Epithelial cell of esophagus (primary cell): Measurements from ENCODE around the gene PAX7.

Source experiments
- DNase-seq: peaks from one replicate; pipeline ENCODE4 v3.0.0; 2010; ENCODE audit warnings: low read depth
- H3K4me3 ChIP-seq: 2 replicates; pipeline ENCODE4 v1.5.1; 2011; ENCODE audit warnings: mild to moderate bottlenecking, low read length, control low read depth
- CTCF ChIP-seq: IDR thresholded peaks from 2 replicates; pipeline ENCODE4 v1.5.1; 2011; ENCODE audit warnings: low read depth, mild to moderate bottlenecking, low read length, control low read depth, inconsistent platforms; ENCODE audit not compliant: insufficient read depth; ENCODE audit errors: missing control alignments

PAX7 gene

GRCh38 chr1:18653367-18653766, 22.7 kb downstream of the PAX7 start:
- no peak for TF ChIP-seq CTCF
- DNase-seq = no peak
- no peak overlapping the region for H3K4me3 ChIP-seq

GRCh38 chr1:18653916-18654315, 23.3 kb downstream of the PAX7 start:
- DNase-seq = no peak
- no peak for TF ChIP-seq CTCF
- H3K4me3 ChIP-seq = no peak overlapping the region

GRCh38 chr1:18654599-18654998, 24.0 kb downstream of the PAX7 start:
- H3K4me3 ChIP-seq = no peak overlapping the region
- DNase-seq = no peak
- TF ChIP-seq CTCF = no peak

- no peak overlapping the region for H3K4me3 ChIP-seq
- TF ChIP-seq CTCF = no peak
- no peak for DNase-seq
Measured at GRCh38 chr1:18657506-18658201, 27.0 kb downstream of the PAX7 start.

- no peak overlapping the region for H3K4me3 ChIP-seq
- TF ChIP-seq CTCF = no peak
- no peak for DNase-seq
Measured at GRCh38 chr1:18658831-18659230, 28.2 kb downstream of the PAX7 start.

GRCh38 chr1:18661404-18662285, 31.0 kb downstream of the PAX7 start:
- TF ChIP-seq CTCF = no peak
- no peak for DNase-seq
- no peak overlapping the region for H3K4me3 ChIP-seq
